ENCODE data around the gene PPP2R2D. TPM values are rescaled to one million over a fixed set of nuclear protein-coding genes. Genes with fewer than 3 reads are reported as not detected.
A peak's percentile ranks its signal among the peaks of the same experiment; 100 is the strongest.

PPP2R2D gene
- total RNA-seq, 1 experiment from 2014 or later = 40.3 TPM

DNA sequence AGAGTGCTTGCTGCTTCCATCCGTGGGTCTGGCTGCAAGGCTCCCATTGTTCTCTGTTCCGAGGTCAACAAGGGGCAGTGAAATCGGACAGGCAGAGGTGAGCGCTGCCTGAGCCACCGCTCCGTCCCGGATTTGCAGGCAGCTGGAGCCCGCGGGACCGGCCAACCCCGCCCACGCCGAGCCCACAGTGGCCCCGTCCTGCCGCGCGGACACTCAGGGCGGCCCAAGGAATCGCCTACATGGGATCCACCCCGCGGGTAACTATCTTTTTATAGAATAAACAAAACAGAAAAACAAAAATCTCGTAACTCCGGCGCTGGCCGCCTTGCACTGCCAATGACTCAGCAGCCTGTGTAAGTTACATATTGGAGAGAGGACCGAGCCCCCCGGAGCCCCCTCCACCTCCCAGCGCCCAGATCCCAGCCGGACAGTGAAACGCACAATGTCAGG, 79.0 kb downstream of the PPP2R2D start:
- no TSS peak for BruUV-seq (replicated peaks)
- peak overlapping the region; percentile 92 for H3K4me3 ChIP-seq (ENCODE audit: low read length)
- H3K27ac ChIP-seq (ENCODE audit: low read length) = peak overlapping the region; percentile 54
- intact Hi-C loops (cut with micrococcal nuclease) = loop anchor here (2.0 to 5.0 kb wide), 4 partner anchors 33 to 93 kb away; partner anchors contain the start of gene PPP2R2D
- DNase-seq (peak; percentile 29), ATAC-seq (peak; percentile 6)
- ChIA-PET CTCF (no interaction called here), POLR2A (ENCODE audit: unreplicated experiment) (no interaction called here)
- no peaks in the 10 kb centered on the region for H3K9me2 ChIP-seq (replicated peaks; ENCODE audit: low read length)
- no peaks in the 10 kb centered on the region for H3F3A ChIP-seq (ENCODE audit: low read length, unreplicated experiment)
- H2AFZ ChIP-seq (ENCODE audit: low read length) = peak overlapping the region; percentile 72; the same call in 1 of the 2 replicates
- H3K9ac ChIP-seq (ENCODE audit: low read length) = peak overlapping the region; percentile 67
- H3K9me3 ChIP-seq (ENCODE audit: low read length) = no peaks in the 10 kb centered on the region
- peaks cover 34% of the 10 kb centered on the region for H3K4me1 ChIP-seq (ENCODE audit: insufficient read depth, low read length)
- H3K79me2 ChIP-seq (ENCODE audit: low read length) = peaks cover 79% of the 10 kb centered on the region
- no peak for TF ChIP-seq EZH2 (IDR thresholded peaks at IDR 0.05; ENCODE audit: low read length, unreplicated experiment)
- no peak for TF ChIP-seq EZH2phosphoT487 (IDR thresholded peaks at IDR 0.05; ENCODE audit: borderline replicate concordance, low read length)
- H3K36me3 ChIP-seq (ENCODE audit: low read depth, low read length) = peaks cover 7% of the 10 kb centered on the region
- peaks cover 56% of the 10 kb centered on the region for H4K20me1 ChIP-seq (ENCODE audit: low read length)
- peak overlapping the region; percentile 85 for H3K4me2 ChIP-seq (ENCODE audit: low read length)
- no peaks in the 10 kb centered on the region for H3K27me3 ChIP-seq (ENCODE audit: low read length)

DNA sequence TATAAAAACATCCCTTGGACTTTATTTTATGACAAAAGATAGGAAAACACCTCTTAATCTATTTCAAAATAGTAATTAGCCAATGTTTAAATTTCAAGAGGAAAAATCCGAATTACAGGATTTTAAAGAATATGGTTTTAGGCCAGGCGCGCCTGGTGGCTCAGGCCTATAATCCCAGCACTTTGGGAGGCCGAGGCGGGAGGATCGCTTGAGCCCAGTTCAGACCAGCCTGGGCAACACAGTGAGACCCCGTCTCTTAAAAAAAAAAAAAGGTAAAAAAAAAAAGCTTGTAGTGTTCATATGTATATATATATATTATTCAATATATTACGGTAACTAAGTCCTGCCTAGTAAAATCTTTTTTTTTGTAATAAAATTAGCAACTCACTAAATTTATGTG, 79.5 kb downstream of the PPP2R2D start:
- H3K9ac ChIP-seq (ENCODE audit: low read length) = peak overlapping the region; percentile 67
- BruUV-seq (replicated peaks) = no TSS peak
- H3K27ac ChIP-seq (ENCODE audit: low read length) = peak overlapping the region; percentile 54
- peaks cover 7% of the 10 kb centered on the region for H3K36me3 ChIP-seq (ENCODE audit: low read depth, low read length)
- H2AFZ ChIP-seq (ENCODE audit: low read length) = peak overlapping the region; percentile 72; the same call in 1 of the 2 replicates
- no peak for ATAC-seq
- no peaks in the 10 kb centered on the region for H3K9me3 ChIP-seq (ENCODE audit: low read length)
- H3K9me2 ChIP-seq (replicated peaks; ENCODE audit: low read length) = no peaks in the 10 kb centered on the region
- H3K79me2 ChIP-seq (ENCODE audit: low read length) = peaks cover 75% of the 10 kb centered on the region
- H3K27me3 ChIP-seq (ENCODE audit: low read length) = no peaks in the 10 kb centered on the region
- H3K4me1 ChIP-seq (ENCODE audit: insufficient read depth, low read length) = peaks cover 34% of the 10 kb centered on the region
- H4K20me1 ChIP-seq (ENCODE audit: low read length) = peaks cover 51% of the 10 kb centered on the region
- intact Hi-C loops (cut with micrococcal nuclease) = loop anchor here (2.0 to 5.0 kb wide), 4 partner anchors 34 to 93 kb away; partner anchors contain the start of gene PPP2R2D
- peak overlapping the region; percentile 85 for H3K4me2 ChIP-seq (ENCODE audit: low read length)
- POLR2A ChIA-PET (ENCODE audit: unreplicated experiment) = interaction anchor here (0.6 kb wide), 1 partner anchor 164 kb away, joined by 6 read pairs; no protein-coding TSS in a partner anchor
- H3F3A ChIP-seq (ENCODE audit: low read length, unreplicated experiment) = no peaks in the 10 kb centered on the region
- TF ChIP-seq, protein P1, sequence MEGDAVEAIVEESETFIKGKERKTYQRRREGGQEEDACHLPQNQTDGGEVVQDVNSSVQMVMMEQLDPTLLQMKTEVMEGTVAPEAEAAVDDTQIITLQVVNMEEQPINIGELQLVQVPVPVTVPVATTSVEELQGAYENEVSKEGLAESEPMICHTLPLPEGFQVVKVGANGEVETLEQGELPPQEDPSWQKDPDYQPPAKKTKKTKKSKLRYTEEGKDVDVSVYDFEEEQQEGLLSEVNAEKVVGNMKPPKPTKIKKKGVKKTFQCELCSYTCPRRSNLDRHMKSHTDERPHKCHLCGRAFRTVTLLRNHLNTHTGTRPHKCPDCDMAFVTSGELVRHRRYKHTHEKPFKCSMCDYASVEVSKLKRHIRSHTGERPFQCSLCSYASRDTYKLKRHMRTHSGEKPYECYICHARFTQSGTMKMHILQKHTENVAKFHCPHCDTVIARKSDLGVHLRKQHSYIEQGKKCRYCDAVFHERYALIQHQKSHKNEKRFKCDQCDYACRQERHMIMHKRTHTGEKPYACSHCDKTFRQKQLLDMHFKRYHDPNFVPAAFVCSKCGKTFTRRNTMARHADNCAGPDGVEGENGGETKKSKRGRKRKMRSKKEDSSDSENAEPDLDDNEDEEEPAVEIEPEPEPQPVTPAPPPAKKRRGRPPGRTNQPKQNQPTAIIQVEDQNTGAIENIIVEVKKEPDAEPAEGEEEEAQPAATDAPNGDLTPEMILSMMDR (conservative IDR thresholded peaks at IDR 0.05; ENCODE audit: low read depth, low read length) = no peak
- TF ChIP-seq EZH2 (IDR thresholded peaks at IDR 0.05; ENCODE audit: low read length, unreplicated experiment) (no peak), EZH2phosphoT487 (IDR thresholded peaks at IDR 0.05; ENCODE audit: borderline replicate concordance, low read length) (no peak)
- peak overlapping the region; percentile 92 for H3K4me3 ChIP-seq (ENCODE audit: low read length)
- CTCF ChIA-PET = no interaction called here
- DNase-seq = no peak

DNA sequence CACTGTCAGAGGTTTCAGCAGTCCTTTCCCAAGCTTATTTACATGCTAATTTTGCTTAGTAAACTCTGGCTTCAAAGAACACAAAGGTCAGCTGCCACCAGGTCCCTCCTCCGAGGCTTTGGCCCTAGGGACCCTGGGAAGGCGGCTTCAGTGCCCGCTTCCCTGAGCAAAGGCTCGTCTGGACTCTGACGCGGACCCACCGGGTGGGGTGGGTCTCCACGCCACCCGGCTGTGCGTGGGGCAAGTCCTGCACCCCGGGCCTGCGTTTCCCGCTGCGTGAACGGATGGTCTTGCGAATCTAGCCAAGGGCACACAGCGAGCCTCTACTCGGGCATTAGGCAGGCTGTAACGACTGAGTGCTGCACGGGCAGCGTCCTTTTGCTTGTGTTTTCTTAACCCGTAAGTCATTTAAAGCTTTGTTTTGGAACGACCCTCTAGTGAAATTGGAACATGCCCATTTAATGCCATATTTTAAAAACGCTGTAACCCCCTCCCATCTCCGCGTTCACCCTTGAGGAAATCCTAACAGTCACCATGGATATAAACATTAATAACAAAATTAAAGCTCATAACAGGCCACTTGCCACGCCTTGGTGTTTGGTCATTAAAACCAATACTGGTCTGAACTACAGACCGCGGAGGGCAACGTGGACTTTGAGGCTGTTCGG, 80.1 kb downstream of the PPP2R2D start:
- Histone ChIP-seq H3K79me2 (ENCODE audit: low read length) (peaks cover 69% of the 10 kb centered on the region), H2AFZ (ENCODE audit: low read length) (peak overlapping the region; percentile 32), H3K9me3 (ENCODE audit: low read length) (no peaks in the 10 kb centered on the region), H3F3A (ENCODE audit: low read length, unreplicated experiment) (no peaks in the 10 kb centered on the region), H3K4me2 (ENCODE audit: low read length) (peak overlapping the region; percentile 85), H3K9ac (ENCODE audit: low read length) (peak overlapping the region; percentile 67), H3K36me3 (ENCODE audit: low read depth, low read length) (peaks cover 7% of the 10 kb centered on the region), H3K9me2 (replicated peaks; ENCODE audit: low read length) (no peaks in the 10 kb centered on the region), H4K20me1 (ENCODE audit: low read length) (peaks cover 45% of the 10 kb centered on the region), H3K27me3 (ENCODE audit: low read length) (no peaks in the 10 kb centered on the region), H3K4me3 (ENCODE audit: low read length) (peak overlapping the region; percentile 92), H3K27ac (ENCODE audit: low read length) (no peak overlapping the region), H3K4me1 (ENCODE audit: insufficient read depth, low read length) (peaks cover 34% of the 10 kb centered on the region)
- TF ChIP-seq EZH2phosphoT487 (IDR thresholded peaks at IDR 0.05; ENCODE audit: borderline replicate concordance, low read length) = no peak
- TF ChIP-seq, protein P1 (conservative IDR thresholded peaks at IDR 0.05; ENCODE audit: low read depth, low read length) = no peak
- no peak for TF ChIP-seq EZH2 (IDR thresholded peaks at IDR 0.05; ENCODE audit: low read length, unreplicated experiment)
- BruUV-seq (replicated peaks) = TSS peak; percentile 66
- CTCF ChIA-PET = no interaction called here
- no peak for ATAC-seq
- DNase-seq = no peak
- POLR2A ChIA-PET (ENCODE audit: unreplicated experiment) = interaction anchor here (0.6 to 1.1 kb wide), 3 partner anchors 33 to 164 kb away, joined by 3 to 6 read pairs (median 3); no protein-coding TSS in a partner anchor
- intact Hi-C loops (cut with micrococcal nuclease) = loop anchor here (2.0 to 5.0 kb wide), 4 partner anchors 34 to 94 kb away; partner anchors contain the start of gene PPP2R2D

Measured in PC-3 (cell line).